HG03108 (cell line): ENCODE data around the gene FSHR.

Experiments used
- ATAC-seq: cut with Tn5 transposase; IDR thresholded peaks from one replicate; pipeline ENCODE4 v1.9.1; 2021; ENCODE audit warnings: moderate library complexity; ENCODE audit not compliant: unreplicated experiment

The FSHR gene

DNA sequence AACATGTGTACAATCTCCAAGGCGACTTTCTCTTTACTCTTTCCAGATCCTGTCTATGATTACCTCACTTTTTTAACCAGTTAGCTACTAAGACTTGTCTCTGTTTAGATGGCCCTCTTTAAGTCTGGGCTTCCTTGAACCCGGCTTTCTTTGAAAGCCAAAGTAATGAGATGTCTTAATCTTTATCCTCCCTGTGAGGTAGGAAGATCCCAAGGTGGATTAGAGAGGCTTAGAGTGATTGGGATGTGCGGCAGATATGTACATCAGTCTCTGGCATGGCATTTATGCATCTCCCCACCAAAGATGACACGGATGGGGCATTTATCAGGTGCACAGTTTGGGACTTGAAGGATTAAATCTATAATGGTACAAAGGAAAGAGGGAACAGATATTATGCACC, 186.3 kb downstream of the FSHR start:
- no peak for ATAC-seq

DNA sequence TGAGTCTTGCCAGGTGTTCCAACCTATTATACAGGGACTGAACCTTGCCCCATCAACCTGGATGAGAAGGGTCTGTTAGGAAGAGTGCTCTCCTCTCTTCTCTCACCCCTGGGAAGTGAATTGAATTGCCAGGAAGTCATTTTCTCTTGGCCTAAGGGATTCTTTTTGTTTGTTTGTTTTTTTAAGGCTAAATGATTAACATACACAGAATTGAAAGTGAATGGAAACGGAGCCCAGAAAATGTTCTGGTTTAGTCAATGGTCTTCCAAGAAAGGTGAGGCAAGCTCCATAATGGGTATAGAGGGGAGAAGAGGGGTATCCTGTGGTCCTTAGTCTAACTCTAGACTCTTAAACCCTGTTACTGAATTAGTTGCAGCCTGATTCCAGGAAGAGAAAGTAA, 189.1 kb downstream of the FSHR start:
- no peak for ATAC-seq

DNA sequence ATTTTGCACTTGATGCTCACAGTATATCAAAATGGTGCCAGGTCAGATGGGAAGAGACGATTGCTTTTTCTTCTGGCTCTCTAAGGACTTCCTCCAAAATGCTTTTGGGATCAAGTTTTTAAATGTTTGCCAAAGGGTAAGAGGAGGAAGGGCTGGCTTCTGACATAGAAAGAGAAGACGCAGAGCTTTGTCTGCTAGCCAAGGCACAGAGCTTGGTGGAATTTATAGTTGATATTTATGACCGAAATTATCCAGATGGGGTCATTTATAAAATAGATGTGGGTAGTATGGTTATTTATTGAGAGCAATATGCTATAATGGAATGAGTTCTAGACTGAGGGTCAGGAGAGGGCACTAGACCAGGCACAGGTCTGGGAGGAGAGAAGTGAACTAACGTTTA, 193.3 kb downstream of the FSHR start:
- no peak for ATAC-seq

DNA sequence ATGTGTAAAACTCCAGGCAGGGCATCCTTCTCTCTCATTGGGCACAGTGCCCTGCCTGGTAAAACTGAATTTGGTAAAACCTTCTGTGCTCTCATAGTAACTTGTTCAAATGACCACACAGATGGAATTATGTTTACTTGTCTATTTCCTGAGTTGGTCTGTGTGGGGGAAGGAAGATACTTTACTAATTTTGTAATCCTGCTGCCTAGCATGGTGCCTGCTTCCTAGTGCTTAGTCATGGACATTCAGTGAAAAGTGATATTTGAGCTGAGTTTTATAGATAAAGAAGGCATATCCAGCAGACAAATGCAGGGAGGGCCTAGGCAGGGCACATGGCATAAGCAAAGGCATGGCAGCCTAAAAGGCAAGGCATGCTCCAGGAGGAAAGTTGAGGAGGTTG, 199.4 kb downstream of the FSHR start:
- ATAC-seq = no peak

DNA sequence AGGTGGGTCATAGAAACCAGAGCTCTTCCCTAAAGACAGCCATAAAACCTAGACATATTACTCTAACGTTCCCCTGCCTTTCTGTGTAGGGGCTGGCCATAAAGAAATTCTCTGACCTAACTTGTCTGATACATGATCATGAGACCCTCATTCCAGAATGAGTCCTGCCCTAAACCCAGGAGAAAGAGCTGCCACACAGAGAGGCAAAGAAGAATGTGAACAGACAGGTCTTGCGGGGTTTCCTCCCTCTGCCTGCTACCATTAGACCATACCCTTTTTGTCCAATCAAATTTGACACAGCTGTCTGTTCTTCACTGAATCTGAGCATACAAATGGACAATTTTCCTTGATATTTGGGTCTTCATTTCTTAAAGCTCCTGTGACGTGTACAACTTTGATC, 200.0 kb downstream of the FSHR start:
- ATAC-seq = no peak

DNA sequence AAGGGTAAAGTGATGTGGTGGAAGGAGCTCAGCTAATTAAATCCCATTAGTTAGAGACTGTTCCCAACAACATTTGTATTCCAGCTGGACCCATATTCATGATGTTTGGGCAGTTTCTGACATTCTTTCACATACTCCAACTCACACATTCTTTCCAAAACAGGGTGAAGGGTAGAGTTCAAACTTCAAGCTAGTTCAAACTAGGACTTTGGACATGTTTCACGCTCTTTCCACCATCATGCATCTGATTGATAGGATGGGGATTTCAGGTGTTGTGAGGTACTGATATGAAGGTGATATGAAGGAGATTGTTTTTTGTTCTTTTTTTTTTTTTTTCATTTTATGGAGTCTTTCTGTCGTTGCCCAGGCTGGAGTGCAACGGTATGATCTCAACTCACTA, 201.7 kb downstream of the FSHR start:
- ATAC-seq = no peak

DNA sequence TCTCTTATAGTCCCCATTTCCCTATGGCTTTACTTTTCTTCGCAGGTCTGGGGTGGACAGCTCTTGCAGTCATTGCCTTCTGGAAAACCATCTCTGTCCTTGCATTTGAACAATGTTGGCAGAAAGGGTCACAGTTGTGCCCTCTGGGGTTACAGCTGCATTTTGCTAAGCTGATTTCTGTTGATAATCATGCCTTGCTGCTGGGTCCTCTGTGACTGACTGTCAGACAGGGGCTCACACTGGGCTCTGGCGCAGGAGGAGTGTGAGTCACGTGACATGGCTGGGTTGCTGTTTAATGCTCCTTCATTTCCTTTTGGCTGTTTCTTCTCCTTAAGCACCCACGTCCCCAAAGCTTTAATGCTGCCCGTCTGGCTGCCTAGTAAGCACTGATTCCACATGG, 202.2 kb downstream of the FSHR start:
- no peak for ATAC-seq

DNA sequence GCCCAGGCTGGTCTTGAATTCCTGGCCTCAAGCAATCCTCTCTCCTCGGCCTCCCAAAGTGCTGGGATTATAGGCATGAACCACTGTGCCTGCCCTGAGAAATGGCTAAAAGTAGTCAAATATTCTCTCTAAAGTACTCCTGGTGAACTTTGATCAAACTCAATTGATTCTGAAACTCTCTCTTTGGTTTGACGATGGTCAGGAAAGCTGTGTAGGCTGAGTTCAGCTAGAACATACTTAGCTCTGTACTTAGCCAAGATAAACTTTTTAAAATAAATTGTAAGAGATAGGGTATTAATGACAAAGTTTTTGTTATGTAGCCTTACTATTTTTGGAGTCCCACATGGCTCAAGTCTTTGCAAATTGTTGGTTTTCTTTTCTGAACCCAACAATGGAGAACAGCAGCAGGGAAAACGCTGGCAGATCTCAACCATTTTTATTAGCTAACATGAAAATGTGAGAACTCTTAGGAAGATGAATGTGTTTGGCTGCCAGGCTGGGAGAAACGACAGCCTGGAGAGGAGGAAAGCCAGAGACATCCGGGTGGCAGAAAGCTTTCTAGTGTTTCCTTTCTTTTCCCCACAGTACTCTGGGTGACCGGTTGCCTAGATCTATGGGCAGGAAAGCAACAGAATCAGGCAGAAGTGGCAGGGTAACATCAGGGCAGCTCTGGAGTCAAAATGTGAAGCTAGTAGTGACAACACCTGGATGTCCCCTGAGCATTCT, 205.8 kb downstream of the FSHR start:
- no peak for ATAC-seq

DNA sequence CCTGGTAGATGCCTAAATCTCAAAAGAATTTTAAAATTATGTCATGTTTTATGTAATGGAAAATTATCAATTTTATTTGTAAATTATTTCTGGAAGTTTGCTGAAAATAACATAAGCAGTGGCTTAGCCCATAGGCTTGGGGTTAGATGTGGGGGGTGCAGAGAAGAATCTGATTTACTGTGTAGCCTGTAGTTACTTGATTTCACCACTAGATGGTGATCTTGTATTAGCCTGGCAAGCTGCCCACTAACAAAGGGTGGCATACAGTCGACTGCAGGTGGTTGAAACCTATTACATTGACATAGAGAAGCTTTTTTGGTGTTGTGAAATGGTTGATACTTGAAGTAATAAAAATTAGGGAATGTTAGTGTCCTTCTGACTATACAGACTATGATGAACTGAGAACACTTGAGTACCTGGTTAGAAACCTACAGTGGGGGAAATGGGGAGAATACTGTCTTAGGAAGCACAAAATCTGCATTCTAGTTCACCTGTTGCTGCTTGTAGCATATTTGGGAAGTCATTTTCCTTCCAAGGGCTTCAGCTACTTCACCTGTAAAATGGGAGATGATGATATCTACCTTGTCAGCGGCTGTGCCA, 207.8 kb downstream of the FSHR start:
- ATAC-seq = peak; percentile 81

DNA sequence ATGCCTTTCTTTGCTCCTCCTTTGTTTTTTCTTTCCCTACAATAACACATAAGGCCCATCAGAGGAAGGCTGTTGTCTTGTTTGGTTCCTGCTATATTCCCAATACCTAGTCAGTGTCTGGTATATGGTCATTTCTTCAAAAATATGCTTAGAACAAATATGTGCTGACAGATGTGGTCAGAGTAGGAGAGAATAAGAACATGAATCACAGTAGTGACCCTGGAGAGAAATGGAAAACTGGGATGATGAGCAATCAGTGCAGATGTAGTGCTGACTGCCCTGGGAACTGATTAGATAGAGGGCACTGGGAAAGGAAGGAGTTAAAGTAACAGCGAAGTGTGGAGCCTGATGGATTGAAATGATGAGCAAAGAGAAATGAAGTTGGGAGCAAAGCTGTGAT, 209.4 kb downstream of the FSHR start:
- ATAC-seq = no peak

DNA sequence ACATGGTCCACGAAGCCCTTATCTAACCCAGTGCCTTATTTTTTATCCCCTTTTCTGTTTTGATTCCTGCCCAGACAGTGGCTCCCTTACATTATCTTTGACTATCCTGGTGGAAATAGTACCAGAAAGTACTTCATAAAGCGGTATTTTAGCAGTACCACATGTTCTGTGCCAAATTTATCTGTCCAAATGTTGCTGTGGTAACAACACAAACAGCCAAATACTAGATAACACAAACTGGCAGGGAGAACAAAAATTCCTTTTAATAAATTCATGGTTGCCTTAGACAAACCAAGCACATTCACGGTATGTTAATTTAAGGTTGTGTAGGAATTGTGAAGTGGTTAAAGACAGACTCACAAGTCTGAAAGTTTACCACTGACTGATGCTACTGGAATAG, 210.9 kb downstream of the FSHR start:
- ATAC-seq = no peak

DNA sequence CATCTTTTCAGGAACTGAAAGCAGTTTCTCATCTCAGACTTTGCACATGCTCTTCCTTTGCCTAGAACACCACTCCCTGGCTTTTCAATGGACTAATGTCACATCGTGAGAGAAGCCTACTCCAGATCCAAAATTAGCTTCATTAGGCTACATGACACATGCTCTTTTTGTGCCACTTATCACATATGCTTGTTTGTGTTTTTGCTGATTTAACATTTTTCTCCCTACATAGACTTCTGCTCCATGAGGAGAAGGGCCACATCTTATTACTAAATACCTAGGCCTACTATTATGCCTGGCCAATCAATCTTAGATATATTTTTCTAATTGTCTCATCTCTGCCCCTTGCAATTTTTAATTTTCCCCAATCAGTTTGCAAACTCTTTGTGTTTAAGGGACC, 212.4 kb downstream of the FSHR start:
- ATAC-seq = no peak

DNA sequence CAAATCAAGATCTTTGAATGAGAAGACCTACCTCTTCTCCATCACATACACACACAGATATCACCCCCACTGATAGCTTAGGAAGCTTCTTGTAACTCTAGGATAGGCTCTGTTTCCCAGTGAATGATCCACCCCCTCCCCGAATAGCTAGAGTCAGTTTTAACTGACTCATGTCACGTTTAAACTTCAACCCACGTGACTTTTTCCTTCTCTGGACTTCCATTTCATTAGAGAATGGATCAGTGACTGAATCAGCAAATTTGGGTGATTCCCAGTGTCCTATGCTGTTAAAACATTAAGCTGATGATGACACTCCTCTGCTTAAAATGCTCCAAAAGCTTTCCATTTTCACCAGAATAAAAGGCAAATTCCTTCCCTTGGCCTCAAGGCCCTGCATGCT, 212.9 kb downstream of the FSHR start:
- ATAC-seq = no peak

DNA sequence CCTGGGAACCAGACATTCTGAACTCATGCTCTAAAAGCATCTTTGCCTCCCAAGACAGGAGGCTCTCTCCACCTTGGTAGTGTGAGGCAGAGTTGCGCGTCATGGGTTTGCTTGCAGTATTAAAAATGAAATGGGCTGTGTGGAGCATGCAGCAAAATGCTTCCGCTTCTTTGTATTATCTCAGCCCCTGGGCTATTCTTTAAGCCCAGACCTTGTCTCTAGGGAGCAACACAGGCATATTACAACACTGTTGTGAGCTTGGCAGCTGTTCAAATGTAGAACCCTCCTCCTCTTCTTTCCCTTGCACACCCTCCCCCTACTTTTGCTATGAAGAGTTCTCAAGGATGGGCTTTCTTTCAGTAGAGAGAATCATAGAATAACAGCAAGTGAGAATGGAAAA, 213.7 kb downstream of the FSHR start:
- ATAC-seq = no peak

DNA sequence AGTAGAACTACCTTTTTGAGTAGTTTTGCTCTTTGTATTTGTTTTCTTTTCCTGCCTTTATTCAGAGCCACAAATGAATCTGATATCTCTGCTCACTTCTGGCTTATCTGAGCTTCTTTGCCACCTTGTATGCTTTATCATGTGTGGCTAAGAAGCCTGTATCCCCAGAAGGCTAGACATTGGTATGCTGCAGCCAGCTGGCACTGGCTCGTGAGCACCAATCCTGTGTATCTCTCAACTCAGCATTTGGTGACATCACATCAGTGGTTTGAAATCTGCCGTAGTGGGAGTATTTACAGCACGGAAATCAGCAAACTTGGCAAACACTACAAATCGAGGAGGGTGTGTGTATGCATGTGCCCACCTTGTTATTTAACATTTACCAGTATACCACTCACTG, 215.1 kb downstream of the FSHR start:
- no peak for ATAC-seq

DNA sequence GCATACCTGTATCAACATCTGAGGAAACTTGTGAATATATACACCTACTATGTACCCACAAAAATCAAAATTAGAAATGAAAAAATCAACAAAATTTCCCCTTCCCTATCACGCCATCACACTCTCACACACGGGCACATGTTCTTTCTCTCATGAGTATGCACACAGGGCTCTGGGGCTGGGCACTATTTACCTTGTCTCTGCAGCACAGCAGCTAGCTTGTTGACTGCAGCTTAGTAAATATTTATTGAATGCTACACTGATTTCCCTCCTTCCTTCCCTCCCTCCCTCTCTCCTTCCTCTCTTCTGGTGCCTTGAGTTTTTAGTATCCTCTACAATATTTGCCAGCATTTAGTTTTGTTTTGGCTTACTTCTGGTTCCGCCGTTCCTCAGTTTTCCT, 216.1 kb downstream of the FSHR start:
- no peak for ATAC-seq

DNA sequence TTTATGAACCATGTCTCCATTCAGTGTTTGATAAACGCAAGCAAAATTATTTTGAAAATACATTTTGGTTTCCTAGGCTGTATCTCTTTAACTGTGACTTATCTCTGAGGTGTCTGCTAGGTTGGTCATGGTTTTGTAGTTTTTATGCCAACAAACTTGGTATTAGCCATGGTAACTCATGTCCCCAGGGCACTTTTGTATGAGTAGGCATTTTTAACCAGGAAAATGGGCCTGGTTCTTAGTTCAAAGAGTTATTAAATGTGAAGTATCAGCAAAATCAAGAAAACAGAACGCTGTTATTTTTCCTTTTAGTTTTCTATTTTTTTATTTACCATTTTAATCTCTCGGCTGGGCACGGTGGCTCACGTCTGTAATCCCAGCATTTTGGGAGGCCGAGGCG, 219.5 kb downstream of the FSHR start:
- no peak for ATAC-seq

DNA sequence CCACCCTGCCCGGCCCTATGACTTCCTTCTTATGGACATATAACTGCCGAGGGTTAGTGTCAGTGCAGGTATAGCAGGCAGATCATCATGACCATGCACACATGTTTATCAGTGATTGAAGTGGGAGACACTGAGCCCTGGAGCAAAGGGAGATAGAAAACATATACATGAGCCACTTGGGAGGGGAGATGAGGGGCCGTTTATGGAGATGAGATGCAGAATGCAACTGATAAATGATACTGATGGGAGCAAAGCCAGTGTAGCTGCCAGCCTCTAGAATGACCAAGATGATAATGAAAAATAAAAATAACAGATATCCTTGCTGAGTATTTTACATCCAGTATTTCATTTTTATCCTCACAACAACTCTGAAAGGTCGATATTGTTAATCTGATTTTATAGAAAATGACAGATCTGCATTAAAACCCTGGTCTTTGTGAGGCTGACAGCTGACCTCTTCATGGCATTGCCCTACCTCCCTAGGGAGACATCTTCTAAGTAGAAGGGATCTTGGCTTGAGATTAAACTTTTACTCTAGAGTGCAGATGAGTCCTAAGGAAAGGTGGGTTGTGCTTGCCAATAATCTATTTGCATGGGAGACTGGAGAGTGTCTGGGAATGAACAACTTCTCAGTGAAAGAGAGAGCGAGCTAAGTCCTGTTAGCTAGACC, 220.4 kb downstream of the FSHR start:
- ATAC-seq = no peak

DNA sequence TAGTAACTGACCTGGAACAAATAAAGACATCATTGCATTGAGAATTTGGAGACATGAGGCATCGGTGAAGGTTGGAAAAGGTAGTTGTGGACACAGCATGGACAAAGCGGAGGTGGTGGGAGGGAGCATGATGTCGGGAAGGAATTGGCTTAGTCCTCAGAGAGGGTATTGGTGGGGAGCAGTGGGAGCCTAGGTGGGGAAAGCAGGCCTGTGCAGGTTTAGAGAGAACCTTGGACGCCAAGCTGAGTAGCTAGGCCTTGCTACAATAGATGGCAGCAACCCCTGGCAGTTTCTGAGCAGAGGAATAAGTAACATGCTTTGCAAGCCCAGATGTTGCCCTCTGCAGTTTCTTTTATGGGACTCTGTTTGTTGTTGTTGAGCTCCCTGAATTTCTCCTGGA, 221.6 kb downstream of the FSHR start:
- no peak for ATAC-seq

DNA sequence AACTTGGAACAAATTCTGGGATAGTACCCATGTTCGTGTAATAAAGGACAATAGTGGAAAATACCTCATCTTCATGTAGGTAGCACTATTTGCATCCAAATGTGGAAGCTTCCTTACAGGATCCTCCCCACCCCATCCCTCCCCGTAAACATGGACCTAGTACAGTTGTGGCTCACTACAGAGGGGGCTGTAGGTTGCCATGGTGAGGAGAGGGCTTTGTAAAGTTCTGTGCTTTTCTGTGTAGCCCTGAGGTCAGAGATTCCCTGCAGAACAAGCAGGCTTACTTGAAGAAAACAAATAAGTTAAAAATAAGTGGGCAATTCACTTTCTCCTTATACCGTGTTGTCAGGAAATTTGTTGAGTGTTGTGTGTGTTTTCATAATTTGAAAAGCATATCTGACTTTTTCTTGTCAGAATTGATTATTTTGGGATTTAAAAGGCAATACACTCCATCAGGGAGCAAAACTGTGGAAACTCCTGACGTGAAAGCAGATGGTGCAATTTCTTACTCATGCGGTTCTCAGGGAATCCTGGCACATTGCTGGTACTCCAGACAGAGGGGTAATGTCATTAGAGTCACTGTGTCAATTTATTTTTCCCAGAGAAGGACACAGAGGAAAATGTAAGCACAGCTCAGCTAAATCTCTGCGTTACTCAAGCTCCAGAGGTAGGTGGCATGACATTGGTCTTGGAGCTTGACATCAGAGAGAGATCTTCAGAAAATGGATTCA, 224.6 kb downstream of the FSHR start:
- no peak for ATAC-seq

DNA sequence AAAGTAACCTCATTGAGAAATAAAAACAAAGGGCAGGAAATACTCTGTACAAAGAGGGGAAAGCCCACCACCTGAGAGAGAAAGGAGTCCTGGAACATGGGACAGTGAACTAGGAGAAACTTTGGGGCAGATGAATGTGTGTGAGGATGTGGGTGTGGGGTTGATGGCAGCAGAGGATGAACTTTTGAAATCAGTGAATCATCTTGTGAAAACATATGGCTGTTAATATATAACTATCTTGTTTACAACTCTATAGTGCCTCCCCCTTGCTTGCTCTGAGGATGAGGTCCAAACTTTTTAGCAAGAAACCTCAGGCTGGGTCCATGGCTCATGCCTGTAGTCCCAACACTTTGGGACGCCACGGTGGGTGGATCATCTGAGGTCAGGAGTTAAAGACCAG, 227.0 kb downstream of the FSHR start:
- peak; percentile 87 for ATAC-seq

DNA sequence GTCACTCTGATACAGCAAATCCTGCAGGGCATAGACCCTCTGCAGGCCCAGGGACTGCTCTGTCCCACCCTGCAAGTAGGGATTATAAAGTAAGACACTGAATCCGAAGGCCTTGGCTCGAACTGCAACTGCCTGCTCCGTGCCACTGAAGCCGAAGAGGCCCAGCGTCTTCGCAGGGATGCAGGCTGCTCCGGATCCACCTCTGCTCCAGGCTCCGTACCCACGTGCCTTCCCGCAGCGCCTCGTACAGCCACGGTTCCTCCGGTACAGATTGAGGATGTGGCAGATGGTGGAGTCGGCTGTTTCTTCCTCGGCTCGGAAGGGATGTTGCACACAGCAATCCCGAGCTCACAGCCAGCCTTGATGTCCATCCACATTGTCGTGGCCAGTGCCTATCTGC, 238.4 kb downstream of the FSHR start:
- ATAC-seq = no peak
